ENCODE measurements around the gene SLC51A. TPM values are rescaled to one million over a fixed set of nuclear protein-coding genes. Genes with fewer than 3 reads are reported as not detected.

The SLC51A gene
- total and polyA plus RNA-seq, 2 experiments from 2014 or later: 6.0 TPM; not detected in 1

- Histone ChIP-seq H3F3A (ENCODE audit: insufficient read depth) (no peaks in the 10 kb centered on the region), H3K36me3 (ENCODE audit: low read depth) (no peaks in the 10 kb centered on the region), H3K9me3 (ENCODE audit: low read depth) (no peaks in the 10 kb centered on the region), H3K9ac (no peak overlapping the region), H4K20me1 (ENCODE audit: insufficient read depth) (no peaks in the 10 kb centered on the region), H3K27ac (no peak overlapping the region), H3K79me2 (ENCODE audit: insufficient read depth) (no peaks in the 10 kb centered on the region), H3K4me3 (no peak overlapping the region), H3K27me3 (replicated peaks; ENCODE audit: insufficient read depth) (no peaks in the 10 kb centered on the region), H2AFZ (no peak overlapping the region), H3K4me2 (ENCODE audit: unreplicated experiment) (no peak overlapping the region), H3K9me2 (ENCODE audit: insufficient read depth) (no peaks in the 10 kb centered on the region), H3K4me1 (ENCODE audit: insufficient read depth) (no peaks in the 10 kb centered on the region)
- 63 to 68% methylated on average over 10 to 14 of the region's 14 CpGs for WGBS, 2 experiments (ENCODE audit: low coverage in 1 of 2, low lambda C conversion rate in 2 of 2, missing lambda C conversion rate in 2 of 2)
- in situ Hi-C loops (cut with MboI): no loop called here
- no peak for DNase-seq
- TF ChIP-seq EZH2phosphoT487 (IDR thresholded peaks at IDR 0.05; ENCODE audit: insufficient read depth, low read depth): no peak
- no peak for TF ChIP-seq EZH2 (IDR thresholded peaks at IDR 0.05; ENCODE audit: insufficient read depth, poor library complexity, severe bottlenecking)
Observed at GRCh38 chr3:196227121-196227561, 10.8 kb downstream of the SLC51A start.

- H3K27ac ChIP-seq: no peak overlapping the region
Observed at GRCh38 chr3:196227629-196228493, 11.5 kb downstream of the SLC51A start.

GRCh38 chr3:196232154-196232881 lies 16.0 kb downstream of the SLC51A start:
- no peaks in the 10 kb centered on the region for H4K20me1 ChIP-seq (ENCODE audit: insufficient read depth)
- H3K27me3 ChIP-seq (replicated peaks; ENCODE audit: insufficient read depth): no peaks in the 10 kb centered on the region
- H3K9ac ChIP-seq: no peak overlapping the region
- in situ Hi-C loops (cut with MboI): no loop called here
- H2AFZ ChIP-seq: no peak overlapping the region
- no peak overlapping the region for H3K27ac ChIP-seq
- no peaks in the 10 kb centered on the region for H3F3A ChIP-seq (ENCODE audit: insufficient read depth)
- no peak for DNase-seq
- H3K36me3 ChIP-seq (ENCODE audit: low read depth): peaks cover 7% of the 10 kb centered on the region; the same call in 1 of the 2 replicates
- no peaks in the 10 kb centered on the region for H3K9me2 ChIP-seq (ENCODE audit: insufficient read depth)
- no peak overlapping the region for H3K4me2 ChIP-seq (ENCODE audit: unreplicated experiment)
- TF ChIP-seq EZH2 (IDR thresholded peaks at IDR 0.05; ENCODE audit: insufficient read depth, poor library complexity, severe bottlenecking) (no peak), EZH2phosphoT487 (IDR thresholded peaks at IDR 0.05; ENCODE audit: insufficient read depth, low read depth) (no peak)
- H3K9me3 ChIP-seq (ENCODE audit: low read depth): no peaks in the 10 kb centered on the region
- no peaks in the 10 kb centered on the region for H3K4me1 ChIP-seq (ENCODE audit: insufficient read depth)
- H3K4me3 ChIP-seq: no peak overlapping the region
- no peaks in the 10 kb centered on the region for H3K79me2 ChIP-seq (ENCODE audit: insufficient read depth)
- WGBS, 2 experiments (ENCODE audit: low coverage in 1 of 2, low lambda C conversion rate in 2 of 2, missing lambda C conversion rate in 2 of 2): 91 to 94% methylated on average over 12 of the region's 12 CpGs

More at GRCh38 chr3:196227629-196228493, 11.5 kb downstream of the SLC51A start:
- DNase-seq: peak; percentile 53
- Histone ChIP-seq H3K9me3 (ENCODE audit: low read depth) (no peaks in the 10 kb centered on the region), H2AFZ (no peak overlapping the region), H4K20me1 (ENCODE audit: insufficient read depth) (no peaks in the 10 kb centered on the region), H3K4me3 (no peak overlapping the region), H3K27me3 (replicated peaks; ENCODE audit: insufficient read depth) (no peaks in the 10 kb centered on the region), H3K4me1 (ENCODE audit: insufficient read depth) (no peaks in the 10 kb centered on the region), H3K9ac (no peak overlapping the region), H3K4me2 (ENCODE audit: unreplicated experiment) (no peak overlapping the region), H3F3A (ENCODE audit: insufficient read depth) (no peaks in the 10 kb centered on the region), H3K79me2 (ENCODE audit: insufficient read depth) (no peaks in the 10 kb centered on the region), H3K9me2 (ENCODE audit: insufficient read depth) (no peaks in the 10 kb centered on the region), H3K36me3 (ENCODE audit: low read depth) (no peaks in the 10 kb centered on the region)
- in situ Hi-C loops (cut with MboI): no loop called here
- no peak for TF ChIP-seq EZH2phosphoT487 (IDR thresholded peaks at IDR 0.05; ENCODE audit: insufficient read depth, low read depth)
- no peak for TF ChIP-seq EZH2 (IDR thresholded peaks at IDR 0.05; ENCODE audit: insufficient read depth, poor library complexity, severe bottlenecking)
- WGBS, 2 experiments (ENCODE audit: low coverage in 1 of 2, low lambda C conversion rate in 2 of 2, missing lambda C conversion rate in 2 of 2): 35 to 37% methylated on average over 24 of the region's 24 CpGs

- TF ChIP-seq EZH2 (IDR thresholded peaks at IDR 0.05; ENCODE audit: insufficient read depth, poor library complexity, severe bottlenecking) (no peak), EZH2phosphoT487 (IDR thresholded peaks at IDR 0.05; ENCODE audit: insufficient read depth, low read depth) (no peak)
- Histone ChIP-seq H3K79me2 (ENCODE audit: insufficient read depth) (no peaks in the 10 kb centered on the region), H2AFZ (no peak overlapping the region), H3K4me2 (ENCODE audit: unreplicated experiment) (no peak overlapping the region), H3K27ac (no peak overlapping the region), H3K9me3 (ENCODE audit: low read depth) (no peaks in the 10 kb centered on the region), H3K9me2 (ENCODE audit: insufficient read depth) (no peaks in the 10 kb centered on the region), H3F3A (ENCODE audit: insufficient read depth) (no peaks in the 10 kb centered on the region), H3K27me3 (replicated peaks; ENCODE audit: insufficient read depth) (no peaks in the 10 kb centered on the region), H3K36me3 (ENCODE audit: low read depth) (peaks cover 10% of the 10 kb centered on the region), H4K20me1 (ENCODE audit: insufficient read depth) (no peaks in the 10 kb centered on the region), H3K9ac (no peak overlapping the region), H3K4me3 (no peak overlapping the region), H3K4me1 (ENCODE audit: insufficient read depth) (no peaks in the 10 kb centered on the region)
- 76 to 78% methylated on average over 8 of the region's 8 CpGs for WGBS, 2 experiments (ENCODE audit: low coverage in 1 of 2, low lambda C conversion rate in 2 of 2, missing lambda C conversion rate in 2 of 2)
- no peak for DNase-seq
- in situ Hi-C loops (cut with MboI): no loop called here
Observed at GRCh38 chr3:196232882-196233251, 16.5 kb downstream of the SLC51A start.

Data from GM23248 (cell line).